GM12878 (cell line): ENCODE measurements around the gene COBLL1. TPM values are rescaled to one million over a fixed set of nuclear protein-coding genes. Genes with fewer than 3 reads are reported as not detected.

Source experiments
- ATAC-seq: fragments of 200-7000 bp; cut with Tn5 transposase; 3 replicates; pipeline ENCODE4 v1.9.1; 2020; ENCODE audit warnings: mild to moderate bottlenecking, moderate library complexity
- BruUV-seq: library from RNA; stranded (reverse); fragments of 400-500 nt; replicated peaks from 2 replicates; lab custom pipeline; 2021; lab: Mats Ljungman, UMichigan
- CTCF ChIA-PET: fragments of 300-600 bp; sonication (Branson Sonifier 250); formaldehyde crosslinking; extraction: SDS; loops from one replicate; lab custom pipeline; 2021; ENCODE audit warnings: inconsistent platforms; lab: Yijun Ruan, JAX
- POLR2A ChIA-PET: fragments of 350-600 bp; formaldehyde crosslinking; extraction: SDS; loops from one replicate; lab custom pipeline; 2021; ENCODE audit warnings: inconsistent platforms; lab: Charles Lee
- RAD21 ChIA-PET: fragments of 300-600 bp; sonication (Branson Sonifier 250); formaldehyde crosslinking; loops from one replicate; lab custom pipeline; 2023; ENCODE audit warnings: antibody characterized with exemption; ENCODE audit not compliant: unreplicated experiment; lab: Charles Lee
- SMC1A ChIA-PET: fragments of 300-600 bp; sonication (Branson Sonifier 250); formaldehyde crosslinking; loops from one replicate; lab custom pipeline; 2023; ENCODE audit not compliant: unreplicated experiment, uncharacterized antibody; lab: Charles Lee
- DNase-seq: peaks from one replicate; pipeline ENCODE4 v3.0.0-alpha.2; 2011; ENCODE audit warnings: low read depth, low spot score
- FAIRE-seq: peaks from 3 replicates; lab custom pipeline; 2011; peaks lifted over from hg19 to GRCh38; lab: Jason Lieb, UNC
- H2AFZ ChIP-seq: 2 replicates; pipeline ENCODE4 v1.6.0; 2011; ENCODE audit warnings: low read depth, low read length, control low read depth; ENCODE audit not compliant: control insufficient read depth
- H3K27ac ChIP-seq: 2 replicates; pipeline ENCODE4 v1.5.1; 2011; ENCODE audit warnings: control low read depth; ENCODE audit not compliant: control insufficient read depth, insufficient read depth
- H3K27me3 ChIP-seq, 2 experiments: replicated peaks in 1 of 2; 2 replicates each; pipeline versions ENCODE4 v1.6.0 to v1.6.1; 2011; ENCODE audit warnings: low read length in 1 of 2; ENCODE audit not compliant: control insufficient read depth in 2 of 2, insufficient read depth in 2 of 2
- H3K36me3 ChIP-seq, 2 experiments: 2 replicates each; pipeline ENCODE4 v1.5.1; 2011; ENCODE audit warnings: low read length in 1 of 2; ENCODE audit not compliant: control insufficient read depth in 2 of 2, insufficient read depth in 2 of 2
- H3K4me1 ChIP-seq: 2 replicates; pipeline ENCODE4 v1.6.1; 2011; ENCODE audit warnings: mild to moderate bottlenecking, low read length, moderate library complexity, mixed read lengths; ENCODE audit not compliant: control insufficient read depth, insufficient read depth
- H3K4me2 ChIP-seq: 2 replicates; pipeline ENCODE4 v1.6.0; 2011; ENCODE audit warnings: control low read depth; ENCODE audit not compliant: control insufficient read depth, insufficient read depth
- H3K4me3 ChIP-seq: fragments of 200-600 bp; sonication (generic); 2 replicates; pipeline ENCODE4 v1.5.1; 2016
- H3K79me2 ChIP-seq: 2 replicates; pipeline ENCODE4 v1.6.0; 2011; ENCODE audit warnings: low read length; ENCODE audit not compliant: control insufficient read depth, insufficient read depth
- H3K9ac ChIP-seq: 2 replicates; pipeline ENCODE4 v1.8.0; 2011; ENCODE audit warnings: low read length, control low read depth, mixed read lengths; ENCODE audit not compliant: control insufficient read depth, insufficient read depth
- H3K9me3 ChIP-seq: replicated peaks from 3 replicates; pipeline ENCODE4 v1.5.1; 2011; ENCODE audit warnings: mild to moderate bottlenecking, low read length; ENCODE audit not compliant: control insufficient read depth, insufficient read depth
- H4K20me1 ChIP-seq: 2 replicates; pipeline ENCODE4 v1.6.0; 2011; ENCODE audit not compliant: control insufficient read depth, insufficient read depth
- BACH1 ChIP-seq: fragments of 450-650 bp; IDR thresholded peaks from 2 replicates; pipeline ENCODE4 v1.6.1; 2017; ENCODE audit warnings: mild to moderate bottlenecking, borderline replicate concordance
- BCL11A ChIP-seq: IDR thresholded peaks from 2 replicates; pipeline ENCODE4 v1.6.1; 2011; ENCODE audit warnings: low read depth, low read length
- CHD4 ChIP-seq: fragments of 200-600 bp; sonication (generic); IDR thresholded peaks from 2 replicates; pipeline ENCODE4 v1.6.1; 2016; ENCODE audit warnings: mild to moderate bottlenecking
- CREB1 ChIP-seq: IDR thresholded peaks from 2 replicates; pipeline ENCODE4 v1.6.1; 2012; ENCODE audit warnings: low read depth, mild to moderate bottlenecking, inconsistent platforms
- GATAD2B ChIP-seq: fragments of 450-650 bp; conservative IDR thresholded peaks from 2 replicates; pipeline ENCODE4 v1.6.1; 2017; ENCODE audit warnings: low read depth, mild to moderate bottlenecking, moderate library complexity
- HDAC6 ChIP-seq: fragments of 200-600 bp; sonication (generic); IDR thresholded peaks from one replicate; pipeline ENCODE4 v1.8.0; 2017; ENCODE audit warnings: antibody characterized with exemption; ENCODE audit not compliant: unreplicated experiment
- MXI1 ChIP-seq: fragments of 150-350 bp; IDR thresholded peaks from 2 replicates; pipeline ENCODE4 v1.6.1; 2011; ENCODE audit warnings: low read depth, mild to moderate bottlenecking, inconsistent platforms, low read length, improper control_type of control experiment
- RFX5 ChIP-seq: IDR thresholded peaks from 2 replicates; pipeline ENCODE4 v1.6.1; 2011; ENCODE audit warnings: low read depth, low read length, improper control_type of control experiment
- SREBF1 ChIP-seq: IDR thresholded peaks from 2 replicates; pipeline ENCODE4 v1.6.1; 2012; ENCODE audit warnings: mild to moderate bottlenecking, low read length
- STAT3 ChIP-seq: IDR thresholded peaks from 2 replicates; pipeline ENCODE4 v1.6.1; 2011; ENCODE audit warnings: low read depth, low read length, improper control_type of control experiment
- WGBS: methylation state at CpG from one replicate; pipeline ENCODE4 v1.1.6; 2016; ENCODE audit warnings: low lambda C conversion rate; ENCODE audit not compliant: insufficient replicate concordance, insufficient coverage; ENCODE audit errors: missing lambda C conversion rate; 5-methylcytosine and 5-hydroxymethylcytosine counted together
- in situ Hi-C: fragments of 300-500 bp; cut with MboI; formaldehyde crosslinking; loops from 9 replicates; pipeline ENCODE4 v1.14.3; 2018; ENCODE audit warnings: mixed read lengths
- intact Hi-C: fragments of 100-400 bp; cut with micrococcal nuclease; formaldehyde crosslinking; loops from one replicate; pipeline ENCODE4 v1.14.2; 2022; ENCODE audit not compliant: unreplicated experiment
- polyA plus RNA-seq, 11 experiments: library from polyadenylated mRNA; depleted of rRNA in 4 of 11; unstranded in 6 of 11; stranded (reverse) in 5 of 11; fragments of >200 nt; fragmentation: Nextera tagmentation in 4 of 11; fragmentation: Illumina TruSeq in 1 of 11; extraction: Ambion mirVana in 4 of 11; extraction: Trizol in 1 of 11; gene quantifications; 1 replicate in 1 of 11; 2 replicates in 10 of 11; pipeline versions ENCODE4 v1.2.1 to v1.2.3, GENCODE V29; 2011 to 2016; ENCODE audit warnings: inconsistent platforms in 2 of 11, missing spikeins in 2 of 11, low read depth in 1 of 11
- total RNA-seq, 4 experiments: library from RNA; depleted of rRNA in 3 of 4; stranded (reverse); fragments of >200 nt in 3 of 4; fragmentation: Illumina TruSeq in 1 of 4; extraction: Trizol in 1 of 4; gene quantifications; 2 replicates each; pipeline versions ENCODE4 v1.2.1 to v1.2.3, GENCODE V29; 2013 to 2021

COBLL1 gene
- total and polyA plus RNA-seq, 10 of the 15 experiments (the other 5 are each of a cell fraction or from before 2014, with no cell fraction given): 0.46 TPM; not detected in 9

DNA sequence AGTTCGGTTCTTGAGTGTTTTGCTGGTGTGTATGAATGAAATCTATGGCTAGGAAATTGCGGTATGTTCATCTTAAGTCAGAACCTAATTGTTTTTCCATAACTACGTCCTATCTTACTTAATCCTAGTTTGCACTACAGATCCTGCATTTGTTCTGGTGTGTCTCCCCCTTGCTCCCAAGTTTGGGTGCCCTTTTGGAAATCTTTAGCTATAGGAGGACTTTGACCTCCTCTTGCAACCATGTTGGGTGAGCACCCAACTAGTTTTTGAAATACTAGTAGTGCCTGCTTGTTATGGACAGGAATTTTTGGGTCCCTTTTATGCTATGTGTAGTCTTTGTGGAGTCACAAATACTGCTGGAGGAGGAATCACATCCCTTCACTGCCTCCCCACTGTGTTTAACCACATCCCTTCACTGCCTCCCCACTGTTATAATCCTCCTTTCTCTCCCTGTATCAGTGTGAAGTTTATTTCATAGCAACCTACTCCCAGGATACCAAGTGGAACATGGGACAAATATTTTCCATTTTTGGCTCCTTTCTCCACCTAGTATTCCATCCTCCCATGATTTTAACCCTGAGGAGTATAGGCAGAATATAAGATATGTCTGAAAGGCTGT, 26.3 kb upstream of the COBLL1 start:
- ChIA-PET POLR2A (no interaction called here), SMC1A (interaction anchor here (1.2 kb wide), 1 partner anchor 11 kb away, joined by 3 read pairs; no protein-coding TSS in a partner anchor), RAD21 (no interaction called here), CTCF (interaction anchor here (0.6 to 0.8 kb wide), 2 partner anchors 20 to 60 kb away, joined by 3 read pairs; no protein-coding TSS in a partner anchor)
- Histone ChIP-seq H3K4me3 (no peak overlapping the region), H3K9ac (no peak overlapping the region), H3K27me3 (no peaks in the 10 kb centered on the region), H2AFZ (no peak overlapping the region), H3K36me3 (no peaks in the 10 kb centered on the region), H3K79me2 (no peaks in the 10 kb centered on the region), H3K4me2 (no peak overlapping the region), H3K27ac (no peak overlapping the region), H3K4me1 (no peaks in the 10 kb centered on the region), H4K20me1 (no peaks in the 10 kb centered on the region), H3K9me3 (no peaks in the 10 kb centered on the region)
- DNase-seq: no peak
- intact Hi-C loops: no loop called here
- ATAC-seq: no peak
- no peak for FAIRE-seq
- TF ChIP-seq BACH1 (no peak), STAT3 (no peak), MXI1 (no peak), GATAD2B (no peak), CREB1 (no peak), SREBF1 (no peak), RFX5 (no peak), BCL11A (no peak), HDAC6 (no peak), CHD4 (no peak)
- 2% methylated on average over 3 of the region's 3 CpGs for WGBS
- BruUV-seq: no TSS peak
- in situ Hi-C loops: no loop called here
